Stimulated activated CD4-positive, alpha-beta T cell treated with anti-CD3 and anti-CD28 coated beads, Interleukin-4, amount 100 ng/mL, for 1 hour (primary cell): ENCODE measurements around the gene SLC16A3.
A peak's percentile ranks its signal among the peaks of the same experiment; 100 is the strongest.
"Not testable (repeated sequence)": the region's sequence is repeated elsewhere in the genome, so short reads cannot be mapped to it uniquely, and the experiment has no call there.

ENCODE experiments used
- DNase-seq: peaks from one replicate; pipeline ENCODE4 v3.0.0-alpha.2; 2020

The SLC16A3 gene

GRCh38 chr17:82204831-82205719, 23.8 kb upstream of the SLC16A3 start:
- DNase-seq = no peak

GRCh38 chr17:82205720-82206508, 22.9 kb upstream of the SLC16A3 start:
- DNase-seq = peak; percentile 74

GRCh38 chr17:82210655-82211054, 18.2 kb upstream of the SLC16A3 start:
- not testable (repeated sequence) for DNase-seq

GRCh38 chr17:82212331-82213250, 16.3 kb upstream of the SLC16A3 start, which contains the start of gene CCDC57:
Gene CCDC57 (minus strand): TSS chr17:82212842. CDS start chr17:82201944, 10,898 bp downstream.
- peak; percentile 75 for DNase-seq

GRCh38 chr17:82213251-82214011, 15.4 kb upstream of the SLC16A3 start:
- DNase-seq = peak; percentile 73

GRCh38 chr17:82214012-82214628, 14.7 kb upstream of the SLC16A3 start:
- no peak for DNase-seq

- DNase-seq = no peak
These were observed 13.5 kb upstream of the SLC16A3 start for GRCh38 chr17:82215095-82215971.

- DNase-seq = no peak
These were observed 12.9 kb upstream of the SLC16A3 start for GRCh38 chr17:82215972-82216300.

- DNase-seq = no peak
These were observed 12.3 kb upstream of the SLC16A3 start for GRCh38 chr17:82216301-82217119.

- no peak for DNase-seq
These were observed 11.7 kb upstream of the SLC16A3 start for GRCh38 chr17:82217120-82217529.

- DNase-seq = no peak
These were observed 11.2 kb upstream of the SLC16A3 start for GRCh38 chr17:82217530-82218204.

GRCh38 chr17:82218349-82219075, 10.3 kb upstream of the SLC16A3 start:
- no peak for DNase-seq

GRCh38 chr17:82219083-82219482, 9.8 kb upstream of the SLC16A3 start:
- no peak for DNase-seq

GRCh38 chr17:82219753-82220709, 8.8 kb upstream of the SLC16A3 start:
- no peak for DNase-seq

GRCh38 chr17:82221341-82221902, 7.4 kb upstream of the SLC16A3 start:
- no peak for DNase-seq

GRCh38 chr17:82222816-82223215, 6.0 kb upstream of the SLC16A3 start:
- no peak for DNase-seq

GRCh38 chr17:82223517-82223916, 5.3 kb upstream of the SLC16A3 start:
- DNase-seq = no peak
